Kidney tubule cell (primary cell): Measurements from ENCODE around the gene ZBTB22.
"Not testable (repeated sequence)": the region's sequence is repeated elsewhere in the genome, so short reads cannot be mapped to it uniquely, and the experiment has no call there.

Experiments
- DNase-seq: peaks from one replicate; pipeline ENCODE4 v3.0.0-alpha.2; 2018; ENCODE audit warnings: low spot score

Gene ZBTB22

GRCh38 chr6:33279971-33280511 lies 37.5 kb downstream of the ZBTB22 start:
- peak; percentile 78 for DNase-seq

- DNase-seq = no peak
These were observed 38.3 kb downstream of the ZBTB22 start for GRCh38 chr6:33279257-33279695.

GRCh38 chr6:33278810-33279209 lies 38.7 kb downstream of the ZBTB22 start:
- no peak for DNase-seq

GRCh38 chr6:33278392-33278741 lies 39.2 kb downstream of the ZBTB22 start:
- DNase-seq = no peak

- DNase-seq = no peak
These were observed 39.7 kb downstream of the ZBTB22 start for GRCh38 chr6:33277663-33278391.

GRCh38 chr6:33276864-33277662 lies 40.5 kb downstream of the ZBTB22 start, which contains the start of gene B3GALT4:
B3GALT4 (plus strand) TSS chr6:33277123; CDS start chr6:33277420, 297 bp downstream.
- DNase-seq = peak; percentile 82

GRCh38 chr6:33276581-33276863 lies 41.0 kb downstream of the ZBTB22 start:
- no peak for DNase-seq

GRCh38 chr6:33275795-33276580 lies 41.6 kb downstream of the ZBTB22 start:
- DNase-seq = not testable (repeated sequence)

GRCh38 chr6:33273924-33274902 lies 43.3 kb downstream of the ZBTB22 start:
- DNase-seq = no peak

GRCh38 chr6:33273129-33273923 lies 44.2 kb downstream of the ZBTB22 start:
- no peak for DNase-seq

GRCh38 chr6:33272275-33273128 lies 45.0 kb downstream of the ZBTB22 start:
- DNase-seq = no peak

- peak; percentile 99 for DNase-seq
These were observed 45.9 kb downstream of the ZBTB22 start, which contains the start of the genes RPS18 and VPS52 for GRCh38 chr6:33271468-33272274. RPS18 (plus strand) TSS chr6:33272075; CDS start chr6:33272120, 45 bp downstream. VPS52 (minus strand) TSS chr6:33271876; CDS start chr6:33271675, 201 bp downstream.

- no peak for DNase-seq
These were observed 46.5 kb downstream of the ZBTB22 start for GRCh38 chr6:33271117-33271467.
